IMR-90 (cell line): ENCODE data around the gene R3HDM2. TPM values are rescaled to one million over a fixed set of nuclear protein-coding genes. Genes with fewer than 3 reads are reported as not detected.

ENCODE experiments used
- ATAC-seq: fragments of 200-7000 bp; cut with Tn5 transposase; 2 replicates; pipeline ENCODE4 v1.9.1; 2020; ENCODE audit warnings: low read depth, mild to moderate bottlenecking, moderate library complexity
- BruUV-seq: library from RNA; stranded (reverse); fragments of 400-500 nt; replicated peaks from 2 replicates; lab custom pipeline; 2021; lab: Mats Ljungman, UMichigan
- CTCF ChIA-PET: fragments of 300-600 bp; formaldehyde crosslinking; extraction: SDS; loops from one replicate; lab custom pipeline; 2021; ENCODE audit warnings: antibody characterized with exemption; lab: Yijun Ruan, JAX
- POLR2A ChIA-PET: fragments of 300-600 bp; sonication (Branson Sonifier 250); formaldehyde crosslinking; loops from one replicate; lab custom pipeline; 2022; ENCODE audit warnings: antibody characterized with exemption; ENCODE audit not compliant: unreplicated experiment; lab: Charles Lee
- DNase-seq: peaks from one replicate; pipeline ENCODE4 v3.0.0; 2013
- H2AFZ ChIP-seq: replicated peaks from 2 replicates; pipeline ENCODE3; 2013; ENCODE audit warnings: low read length, mild to moderate bottlenecking; ENCODE audit not compliant: poor library complexity
- H2AK5ac ChIP-seq: 2 replicates; pipeline ENCODE4 v1.6.1; 2013; ENCODE audit warnings: low read depth, low read length, inconsistent platforms
- H2AK9ac ChIP-seq: replicated peaks from 2 replicates; pipeline ENCODE3; 2013; ENCODE audit warnings: mild to moderate bottlenecking, low read depth, low read length, moderate library complexity; ENCODE audit not compliant: poor library complexity
- H2BK120ac ChIP-seq: 2 replicates; pipeline ENCODE4 v1.6.1; 2013; ENCODE audit warnings: low read depth, low read length, inconsistent platforms
- H2BK15ac ChIP-seq: 3 replicates; pipeline ENCODE4 v1.6.1; 2013; ENCODE audit warnings: low read depth, low read length, inconsistent platforms
- H2BK20ac ChIP-seq: 2 replicates; pipeline ENCODE4 v1.6.1; 2013; ENCODE audit warnings: low read depth, mild to moderate bottlenecking, inconsistent platforms, low read length, moderate library complexity
- H2BK5ac ChIP-seq: 2 replicates; pipeline ENCODE4 v1.6.1; 2013; ENCODE audit warnings: mild to moderate bottlenecking, low read depth, low read length, inconsistent platforms; ENCODE audit not compliant: poor library complexity, severe bottlenecking
- H3K14ac ChIP-seq: replicated peaks from 2 replicates; pipeline ENCODE4 v1.6.1; 2013; ENCODE audit warnings: low read depth, low read length, inconsistent platforms
- H3K18ac ChIP-seq: 2 replicates; pipeline ENCODE4 v1.6.1; 2013; ENCODE audit warnings: low read depth, low read length, control low read depth
- H3K23ac ChIP-seq: 2 replicates; pipeline ENCODE4 v1.6.1; 2013; ENCODE audit warnings: low read depth, low read length, inconsistent platforms
- H3K27ac ChIP-seq: 2 replicates; pipeline ENCODE4 v1.5.1; 2013; ENCODE audit warnings: mild to moderate bottlenecking, control low read depth, low read length; ENCODE audit not compliant: insufficient read depth
- H3K27me3 ChIP-seq: 2 replicates; pipeline ENCODE4 v1.6.1; 2013; ENCODE audit warnings: low read length; ENCODE audit not compliant: control insufficient read depth, insufficient read depth
- H3K36me3 ChIP-seq: 2 replicates; pipeline ENCODE4 v1.6.1; 2013; ENCODE audit warnings: low read length, mixed read lengths; ENCODE audit not compliant: control insufficient read depth, insufficient read depth
- H3K4ac ChIP-seq: 2 replicates; pipeline ENCODE4 v1.6.1; 2013; ENCODE audit warnings: low read depth, low read length, inconsistent platforms
- H3K4me1 ChIP-seq: 2 replicates; pipeline ENCODE4 v1.6.1; 2013; ENCODE audit warnings: low read length, mixed read lengths; ENCODE audit not compliant: control insufficient read depth, insufficient read depth
- H3K4me2 ChIP-seq: 2 replicates; pipeline ENCODE4 v1.6.1; 2013; ENCODE audit warnings: low read depth, mild to moderate bottlenecking, control low read depth, low read length, moderate library complexity
- H3K4me3 ChIP-seq: 2 replicates; pipeline ENCODE4 v1.5.1; 2013; ENCODE audit warnings: low read depth, mild to moderate bottlenecking, control low read depth, low read length, moderate library complexity; ENCODE audit not compliant: insufficient read depth
- H3K56ac ChIP-seq: 2 replicates; pipeline ENCODE4 v1.6.1; 2013; ENCODE audit warnings: low read length, inconsistent platforms; ENCODE audit not compliant: insufficient read depth; ENCODE audit errors: extremely low read depth
- H3K79me1 ChIP-seq, 2 experiments: 2 replicates each; pipeline ENCODE4 v1.6.1; 2013; ENCODE audit warnings: low read length in 2 of 2, inconsistent platforms in 1 of 2, low read depth in 1 of 2
- H3K9ac ChIP-seq: 2 replicates; pipeline ENCODE4 v1.6.1; 2013; ENCODE audit warnings: low read depth, low read length, control low read depth
- H3K9me1 ChIP-seq: 2 replicates; pipeline ENCODE4 v1.6.1; 2013; ENCODE audit warnings: low read length, inconsistent platforms; ENCODE audit not compliant: insufficient read depth
- H3K9me3 ChIP-seq: 2 replicates; pipeline ENCODE4 v1.6.1; 2013; ENCODE audit warnings: low read length; ENCODE audit not compliant: control insufficient read depth, insufficient read depth
- H4K20me1 ChIP-seq: 2 replicates; pipeline ENCODE4 v1.6.1; 2013; ENCODE audit warnings: low read length, inconsistent platforms; ENCODE audit not compliant: insufficient read depth
- H4K5ac ChIP-seq: 2 replicates; pipeline ENCODE4 v1.6.1; 2013; ENCODE audit warnings: mild to moderate bottlenecking, low read depth, low read length, control low read depth
- H4K8ac ChIP-seq, 2 experiments: 2 replicates each; pipeline ENCODE4 v1.6.1; 2013; ENCODE audit warnings: low read depth in 2 of 2, low read length in 2 of 2, control low read depth in 1 of 2, inconsistent platforms in 1 of 2
- H4K91ac ChIP-seq: 2 replicates; pipeline ENCODE4 v1.6.1; 2013; ENCODE audit warnings: low read depth, low read length, inconsistent platforms; ENCODE audit not compliant: insufficient read depth
- BHLHE40 ChIP-seq: fragments of 150-350 bp; IDR thresholded peaks from 2 replicates; pipeline ENCODE4 v1.6.1; 2016; ENCODE audit warnings: mild to moderate bottlenecking, low read depth, low read length
- CEBPB ChIP-seq: IDR thresholded peaks from 2 replicates; pipeline ENCODE4 v1.6.1; 2012; ENCODE audit warnings: low read depth, low read length, improper control_type of control experiment
- CHD1 ChIP-seq: IDR thresholded peaks from 2 replicates; pipeline ENCODE4 v1.6.1; 2012; ENCODE audit warnings: low read depth, low read length, improper control_type of control experiment
- FOS ChIP-seq: fragments of 150-350 bp; IDR thresholded peaks from 2 replicates; pipeline ENCODE4 v1.6.1; 2016; ENCODE audit warnings: low read depth, low read length
- MAFK ChIP-seq: IDR thresholded peaks from 2 replicates; pipeline ENCODE4 v1.6.1; 2012; ENCODE audit warnings: low read depth, low read length, improper control_type of control experiment
- MAZ ChIP-seq: IDR thresholded peaks from 2 replicates; pipeline ENCODE4 v1.6.1; 2012; ENCODE audit warnings: low read depth, mild to moderate bottlenecking, low read length, improper control_type of control experiment, moderate library complexity, borderline replicate concordance
- MXI1 ChIP-seq: IDR thresholded peaks from 2 replicates; pipeline ENCODE4 v1.6.1; 2012; ENCODE audit warnings: low read depth, mild to moderate bottlenecking, low read length, moderate library complexity, borderline replicate concordance
- RAD21 ChIP-seq: IDR thresholded peaks from 2 replicates; pipeline ENCODE4 v1.6.1; 2012; ENCODE audit warnings: low read length, improper control_type of control experiment
- RFX5 ChIP-seq: IDR thresholded peaks from 2 replicates; pipeline ENCODE4 v1.8.0; 2012; ENCODE audit warnings: low read depth, mild to moderate bottlenecking, low read length, moderate library complexity
- WGBS, 2 experiments: methylation state at CpG; one replicate each; pipeline versions ENCODE4 v1.1.5 to v1.1.7; 2013; ENCODE audit warnings: missing lambda C conversion rate in 2 of 2; ENCODE audit not compliant: insufficient read length in 1 of 2; ENCODE audit errors: extremely low coverage in 2 of 2; 5-methylcytosine and 5-hydroxymethylcytosine counted together
- dilution Hi-C: fragments of 300-500 bp; cut with HindIII; formaldehyde crosslinking; loops from one replicate; pipeline ENCODE4 v1.14.3; 2018; ENCODE audit warnings: low sequenced_read_pairs; ENCODE audit not compliant: unreplicated experiment
- in situ Hi-C: fragments of 300-500 bp; cut with MboI; formaldehyde crosslinking; loops from 3 replicates; pipeline ENCODE4 v1.14.3; 2019; ENCODE audit warnings: low sequenced_read_pairs, inconsistent platforms, mixed read lengths
- intact Hi-C: fragments of 100-400 bp; cut with micrococcal nuclease; formaldehyde crosslinking; loops from 2 replicates; pipeline ENCODE4 v1.10.0; 2022
- polyA plus RNA-seq, 3 experiments: library from polyadenylated mRNA; depleted of rRNA; stranded (reverse); fragments of >200 nt; gene quantifications; 2 replicates each; pipeline ENCODE4 v1.2.3, GENCODE V29; 2012; ENCODE audit warnings: low replicate concordance in 1 of 3
- total RNA-seq: library from RNA; depleted of rRNA; stranded (reverse); fragments of >200 nt; gene quantifications from 2 replicates; pipeline ENCODE4 v1.2.3, GENCODE V29; 2012
- TF ChIP-seq, protein P1 (sequence below): fragments of 150-350 bp; IDR thresholded peaks from 2 replicates; pipeline ENCODE4 v1.6.1; 2016; ENCODE audit warnings: low read depth, mild to moderate bottlenecking, low read length, moderate library complexity, borderline replicate concordance

R3HDM2 gene
- total and polyA plus RNA-seq, 2 of the 4 experiments (the other 2 are of a cell fraction), result 7.5 to 28.4 TPM

DNA sequence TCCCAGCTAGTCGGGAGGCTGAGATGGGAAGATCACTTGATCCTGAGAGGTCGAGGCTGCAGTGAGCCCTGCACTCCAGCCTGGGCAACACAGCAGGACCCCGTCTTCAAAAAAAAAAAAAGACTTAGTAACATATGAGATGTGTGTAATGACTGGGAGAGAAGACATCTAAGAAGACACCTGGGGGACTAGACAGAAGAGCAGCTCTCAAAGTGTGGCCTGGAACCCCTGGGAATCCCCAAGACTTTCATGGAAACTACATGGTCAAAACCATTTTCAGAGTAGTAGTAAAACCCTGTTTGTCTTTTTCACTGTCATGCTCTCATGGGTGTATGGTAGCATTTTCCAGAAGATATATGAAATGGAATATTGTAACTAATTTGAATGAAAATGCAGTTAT is 45.3 kb downstream of the R3HDM2 start:
- H3K4me2 ChIP-seq, result no peak overlapping the region
- H3K23ac ChIP-seq, result no peak overlapping the region
- no peak overlapping the region for H2BK120ac ChIP-seq
- no peak overlapping the region for H3K4me3 ChIP-seq
- no peak overlapping the region for H4K8ac ChIP-seq
- no peak overlapping the region for H3K14ac ChIP-seq
- H2BK5ac ChIP-seq, result no peak overlapping the region
- H3K4me1 ChIP-seq, result peaks cover 11% of the 10 kb centered on the region; the same call in 1 of the 2 replicates
- no peak overlapping the region for H2BK20ac ChIP-seq
- WGBS, 2 experiments, result no CpG with 5 or more reads among the region's 3 CpGs
- H2AFZ ChIP-seq, result no peak overlapping the region
- peaks cover 11 to 24% of the 10 kb centered on the region in 2 experiments for H3K79me1 ChIP-seq
- no peak for ATAC-seq
- H4K91ac ChIP-seq, result no peak overlapping the region
- POLR2A ChIA-PET, result no interaction called here
- peaks cover 5% of the 10 kb centered on the region for H3K36me3 ChIP-seq
- no peak overlapping the region for H2BK15ac ChIP-seq
- no peak overlapping the region for H2AK5ac ChIP-seq
- H3K27ac ChIP-seq, result no peak overlapping the region
- H4K20me1 ChIP-seq, result no peaks in the 10 kb centered on the region
- dilution Hi-C loops, result no loop called here
- H3K9me1 ChIP-seq, result peaks cover 8% of the 10 kb centered on the region
- in situ Hi-C loops, result no loop called here
- H4K5ac ChIP-seq, result no peak overlapping the region
- H3K4ac ChIP-seq, result no peak overlapping the region
- intact Hi-C loops, result no loop called here
- TF ChIP-seq RAD21, result no peak
- TF ChIP-seq CHD1, result no peak
- no peak for TF ChIP-seq MAZ
- no peak for TF ChIP-seq FOS
- TF ChIP-seq BHLHE40, result no peak
- no peak for TF ChIP-seq RFX5
- no peak for TF ChIP-seq CEBPB
- no peak for TF ChIP-seq MXI1
- TF ChIP-seq, protein P1, sequence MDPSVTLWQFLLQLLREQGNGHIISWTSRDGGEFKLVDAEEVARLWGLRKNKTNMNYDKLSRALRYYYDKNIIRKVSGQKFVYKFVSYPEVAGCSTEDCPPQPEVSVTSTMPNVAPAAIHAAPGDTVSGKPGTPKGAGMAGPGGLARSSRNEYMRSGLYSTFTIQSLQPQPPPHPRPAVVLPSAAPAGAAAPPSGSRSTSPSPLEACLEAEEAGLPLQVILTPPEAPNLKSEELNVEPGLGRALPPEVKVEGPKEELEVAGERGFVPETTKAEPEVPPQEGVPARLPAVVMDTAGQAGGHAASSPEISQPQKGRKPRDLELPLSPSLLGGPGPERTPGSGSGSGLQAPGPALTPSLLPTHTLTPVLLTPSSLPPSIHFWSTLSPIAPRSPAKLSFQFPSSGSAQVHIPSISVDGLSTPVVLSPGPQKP, result no peak
- no peak for TF ChIP-seq MAFK
- H2AK9ac ChIP-seq, result no peak overlapping the region
- H3K18ac ChIP-seq, result no peak overlapping the region
- H3K9ac ChIP-seq, result no peak overlapping the region
- H3K9me3 ChIP-seq, result no peaks in the 10 kb centered on the region
- CTCF ChIA-PET, result interaction anchor here (0.7 kb wide), 1 partner anchor 38 kb away, joined by 3 read pairs; no protein-coding TSS in a partner anchor
- no peak for DNase-seq
- no TSS peak for BruUV-seq
- H3K56ac ChIP-seq, result no peak overlapping the region
- no peaks in the 10 kb centered on the region for H3K27me3 ChIP-seq
